ENCODE measurements around the gene CMPK2.
"Not testable (repeated sequence)": the region's sequence is repeated elsewhere in the genome, so short reads cannot be mapped to it uniquely, and the experiment has no call there.

Gene CMPK2

DNA sequence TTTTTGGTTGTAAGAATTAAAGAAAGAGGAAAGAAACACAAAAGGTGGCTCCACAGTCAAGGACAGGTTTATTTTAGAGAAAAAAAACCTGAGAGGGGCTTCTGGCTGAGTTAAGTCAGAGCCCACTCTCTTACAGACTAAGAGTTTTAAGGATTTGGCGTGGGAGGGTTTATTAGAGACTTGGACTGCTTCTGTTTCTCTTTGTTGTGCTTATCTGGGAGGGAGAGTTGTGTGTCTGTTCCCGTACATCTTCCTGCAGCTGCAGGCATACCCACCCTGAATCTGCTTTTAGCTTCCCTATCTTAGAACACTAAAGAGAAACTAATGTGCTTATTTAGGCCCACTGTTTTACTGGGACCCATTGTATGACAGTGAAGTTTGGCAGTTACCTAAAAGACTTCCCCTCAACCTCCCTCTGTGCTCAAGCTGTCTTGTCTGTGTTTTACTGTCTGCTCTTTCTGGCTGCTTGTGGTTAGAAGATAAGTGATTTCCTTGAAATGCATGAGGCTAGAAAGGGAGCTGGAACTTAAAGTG is 14.6 kb upstream of the CMPK2 start:
- DNase-seq (ENCODE audit: low spot score), result no peak

DNA sequence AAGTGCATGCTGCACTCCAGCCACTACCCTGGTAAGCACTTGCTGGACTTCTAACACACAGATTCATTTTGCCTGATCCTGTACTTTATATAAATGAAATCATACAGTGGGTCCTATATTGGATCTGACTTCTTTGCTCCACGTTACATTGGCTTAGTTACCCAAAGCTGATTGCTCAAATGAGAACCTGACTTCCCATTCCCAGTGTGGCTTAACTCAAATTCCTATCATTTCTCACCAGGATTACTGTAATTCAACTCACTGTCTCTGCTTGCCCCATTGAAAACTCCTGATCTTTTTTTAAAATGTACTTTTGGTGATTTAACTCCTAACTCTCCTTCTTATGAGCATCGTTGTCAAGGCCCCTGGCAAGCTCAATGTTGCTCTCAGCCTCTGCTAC is 13.3 kb upstream of the CMPK2 start:
- DNase-seq (ENCODE audit: low spot score), result no peak

DNA sequence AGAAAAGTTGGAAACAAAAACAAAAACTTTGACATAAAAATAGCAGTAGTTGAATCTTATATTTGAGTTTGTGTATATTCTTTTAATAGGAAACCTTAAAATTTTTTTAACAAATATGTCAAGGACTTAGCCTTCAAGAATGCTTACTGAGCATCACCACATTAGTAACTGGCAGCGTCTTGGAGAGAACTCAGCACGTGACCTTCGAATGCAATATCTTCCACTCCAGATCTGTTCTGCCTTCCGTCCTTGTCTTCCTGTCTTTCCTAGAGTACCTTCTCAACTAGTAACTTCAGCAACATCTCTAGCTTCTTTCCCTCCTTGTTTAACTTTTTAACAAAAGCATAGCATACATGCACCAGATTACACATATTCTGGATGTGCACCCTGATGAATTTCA is 12.8 kb upstream of the CMPK2 start:
- DNase-seq (ENCODE audit: low spot score), result no peak

DNA sequence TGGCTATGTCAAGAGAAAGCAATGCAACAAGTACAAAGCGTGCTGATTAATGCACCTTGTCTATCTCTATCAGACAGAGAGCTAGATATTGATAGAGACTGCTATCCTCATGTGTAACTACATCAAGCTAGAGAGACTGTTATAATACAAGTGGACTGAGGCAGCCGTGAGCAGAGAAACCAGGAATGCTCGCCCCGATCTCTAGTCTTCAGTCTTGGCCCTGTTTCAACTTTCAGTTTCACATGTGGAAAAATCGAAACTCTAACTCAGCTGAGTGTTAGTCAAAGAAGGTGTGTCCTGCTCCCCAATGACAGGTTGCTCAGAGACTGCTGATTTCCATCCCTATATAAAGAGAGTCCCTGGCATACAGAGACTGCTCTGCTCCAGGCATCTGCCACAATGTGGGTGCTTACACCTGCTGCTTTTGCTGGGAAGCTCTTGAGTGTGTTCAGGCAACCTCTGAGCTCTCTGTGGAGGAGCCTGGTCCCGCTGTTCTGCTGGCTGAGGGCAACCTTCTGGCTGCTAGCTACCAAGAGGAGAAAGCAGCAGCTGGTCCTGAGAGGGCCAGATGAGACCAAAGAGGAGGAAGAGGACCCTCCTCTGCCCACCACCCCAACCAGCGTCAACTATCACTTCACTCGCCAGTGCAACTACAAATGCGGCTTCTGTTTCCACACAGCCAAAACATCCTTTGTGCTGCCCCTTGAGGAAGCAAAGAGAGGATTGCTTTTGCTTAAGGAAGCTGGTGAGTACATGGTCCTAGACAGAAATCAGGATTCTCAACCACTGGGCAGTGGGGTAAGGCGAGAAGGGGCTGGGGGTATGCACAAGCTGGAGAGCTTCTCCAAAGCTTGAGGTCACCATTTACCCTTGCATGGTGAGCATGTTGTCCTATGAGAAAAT is 11.9 kb upstream of the CMPK2 start, which contains the start of gene RSAD2:
TSS of gene RSAD2 (plus strand) at position 376 of the 903 bp plus-strand sequence. CDS start at position 400, 24 bp downstream.
- DNase-seq (ENCODE audit: low spot score), result no peak

DNA sequence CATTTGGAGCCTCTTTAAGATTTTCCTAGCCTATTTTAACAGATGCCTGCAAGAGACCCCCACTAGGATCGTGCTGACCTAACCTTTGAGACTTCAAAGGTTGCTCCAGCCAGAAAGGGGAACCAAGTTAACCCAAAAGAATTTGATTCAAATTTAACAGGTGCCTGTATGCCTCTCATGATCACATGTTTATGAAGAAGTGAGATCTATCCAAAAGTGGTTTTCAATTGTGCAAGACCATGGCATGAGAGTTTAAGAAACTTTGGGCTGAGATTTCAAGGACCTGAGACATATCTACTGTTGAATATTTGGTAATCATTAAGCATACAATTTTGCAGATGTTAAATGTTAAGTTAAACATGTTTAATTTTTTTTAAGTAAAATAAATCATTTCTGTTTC is 10.6 kb upstream of the CMPK2 start:
- DNase-seq (ENCODE audit: low spot score), result no peak

- DNase-seq (ENCODE audit: low spot score), result no peak
Observed at GRCh38 chr2:6874032-6874431, 8.3 kb upstream of the CMPK2 start.

DNA sequence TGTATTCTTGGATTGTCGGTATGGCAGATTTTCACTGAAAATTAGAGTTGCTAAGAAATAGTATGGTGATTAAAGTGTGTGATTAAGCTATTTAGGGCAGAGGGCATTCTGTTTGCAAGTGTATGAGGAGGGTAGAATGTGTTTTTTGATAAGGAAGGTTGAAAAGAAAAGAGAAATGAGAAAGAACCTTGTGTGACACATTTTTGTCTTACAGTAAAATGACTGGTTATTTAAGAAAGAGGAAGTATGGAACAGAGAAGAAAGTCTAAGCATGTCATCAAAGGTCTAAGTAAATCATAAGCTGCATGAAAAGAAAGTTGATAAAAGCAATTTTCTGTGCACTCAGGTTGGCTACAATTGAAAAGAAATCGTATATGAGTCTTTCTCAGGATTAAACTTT is 6.7 kb upstream of the CMPK2 start:
- DNase-seq (ENCODE audit: low spot score), result no peak

- DNase-seq (ENCODE audit: low spot score), result no peak
Observed at GRCh38 chr2:6866982-6867381, 1.3 kb upstream of the CMPK2 start.

DNA sequence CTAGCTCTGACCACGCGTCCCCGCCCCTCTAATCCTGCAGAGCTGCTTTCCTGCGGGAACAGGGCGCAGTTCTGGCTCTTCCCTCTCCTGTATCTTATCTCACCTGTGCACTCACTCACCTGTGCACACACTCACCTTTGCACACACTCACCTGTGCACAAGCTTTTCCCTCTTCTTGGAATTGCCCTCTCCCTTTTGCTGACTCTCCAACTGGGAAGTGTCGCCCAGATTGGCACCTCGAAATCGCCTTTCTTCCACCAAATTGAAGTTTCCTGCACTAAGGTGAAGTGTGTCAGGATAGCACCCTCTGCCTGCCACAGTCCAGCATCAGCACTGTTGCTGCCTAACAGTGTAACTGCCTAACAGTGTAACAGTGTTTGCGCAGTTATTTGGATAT is 566 bp upstream of the CMPK2 start:
- DNase-seq (ENCODE audit: low spot score), result peak; percentile 49

DNA sequence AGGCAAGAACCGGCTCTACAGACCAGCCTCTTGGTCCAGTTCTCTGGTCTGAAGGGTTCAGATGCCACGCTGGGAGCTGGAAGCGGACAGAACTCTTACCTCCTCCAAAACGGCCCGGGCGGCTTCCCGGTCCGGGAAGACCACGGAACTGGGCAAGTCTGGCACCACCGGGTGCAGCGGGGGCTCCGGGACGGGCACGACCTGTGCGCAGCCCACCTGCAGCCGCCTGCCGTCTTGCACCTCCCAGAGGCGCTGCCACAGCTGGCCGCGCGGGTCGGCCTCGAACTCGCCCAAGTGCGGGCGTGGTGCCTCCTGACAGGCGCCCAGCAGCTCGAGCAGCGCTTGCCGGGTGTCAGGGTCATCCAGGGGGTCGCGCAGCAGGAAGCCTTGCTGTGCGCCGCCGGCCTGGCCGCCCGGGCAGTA is 773 bp downstream of the CMPK2 start:
- DNase-seq (ENCODE audit: low spot score), result no peak

GRCh38 chr2:6864231-6864754 is 1.4 kb downstream of the CMPK2 start:
- no peak for DNase-seq (ENCODE audit: low spot score)

GRCh38 chr2:6863792-6864191 is 1.9 kb downstream of the CMPK2 start:
- no peak for DNase-seq (ENCODE audit: low spot score)

DNA sequence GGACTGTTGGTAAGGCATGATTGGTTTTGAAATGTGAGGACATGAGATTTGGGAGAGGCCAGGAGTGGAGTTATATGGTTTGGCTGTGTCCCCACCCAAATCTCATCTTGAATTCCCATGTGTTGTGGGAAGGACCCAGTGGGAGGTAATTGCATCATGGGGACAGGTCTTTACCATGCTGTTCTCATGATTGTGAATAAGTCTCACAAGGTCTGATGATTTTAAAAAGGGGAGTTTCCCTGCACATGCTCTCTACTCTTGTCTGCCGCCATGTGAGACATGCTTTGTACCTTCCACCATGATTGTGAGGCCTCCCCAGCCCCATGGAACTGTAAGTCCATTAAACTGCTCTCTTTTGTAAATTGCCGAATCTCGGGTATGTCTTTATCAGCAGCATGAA is 5.4 kb downstream of the CMPK2 start:
- DNase-seq (ENCODE audit: low spot score), result no peak

GRCh38 chr2:6858466-6859027 is 7.2 kb downstream of the CMPK2 start:
- DNase-seq (ENCODE audit: low spot score), result not testable (repeated sequence)

GRCh38 chr2:6856548-6856920 is 9.2 kb downstream of the CMPK2 start:
- DNase-seq (ENCODE audit: low spot score), result no peak

DNA sequence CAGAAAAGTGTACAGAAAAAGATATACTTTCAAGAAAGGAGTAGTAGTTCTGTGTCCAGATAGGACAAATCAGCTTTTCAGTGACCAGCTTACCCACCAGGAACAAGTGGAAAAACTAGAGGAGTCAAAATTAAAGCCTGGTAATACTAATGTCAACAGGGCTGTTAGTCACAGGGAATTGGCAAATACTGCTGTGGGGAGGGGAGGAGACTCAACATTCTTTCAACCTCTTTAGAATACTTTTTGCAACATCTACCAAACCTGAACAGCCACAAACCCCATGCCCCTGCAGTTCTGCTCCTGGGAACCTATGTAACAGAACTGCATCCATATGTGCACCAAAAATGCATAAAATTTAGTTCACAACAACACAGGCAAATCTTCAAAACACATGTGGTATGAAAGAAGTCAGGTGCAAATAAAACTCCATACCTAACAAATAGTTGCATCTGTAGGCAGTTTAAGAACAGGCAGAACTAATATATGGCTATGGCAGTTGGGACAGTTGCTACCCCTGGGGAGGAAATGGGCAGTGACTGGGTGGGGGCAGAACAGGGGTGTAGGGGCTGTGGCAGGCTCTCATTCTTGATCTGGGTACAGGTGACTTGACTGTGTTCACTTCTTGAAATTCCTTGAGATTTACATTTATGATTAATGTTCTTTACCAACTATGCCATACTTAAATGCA is 9.7 kb downstream of the CMPK2 start:
- DNase-seq (ENCODE audit: low spot score), result no peak

- no peak for DNase-seq (ENCODE audit: low spot score)
Observed at GRCh38 chr2:6854416-6854815, 11.3 kb downstream of the CMPK2 start.

- no peak for DNase-seq (ENCODE audit: low spot score)
Observed at GRCh38 chr2:6852195-6852594, 13.5 kb downstream of the CMPK2 start.

GRCh38 chr2:6846967-6847681 is 18.6 kb downstream of the CMPK2 start:
- no peak for DNase-seq (ENCODE audit: low spot score)

GRCh38 chr2:6846540-6846939 is 19.2 kb downstream of the CMPK2 start:
- no peak for DNase-seq (ENCODE audit: low spot score)

DNA sequence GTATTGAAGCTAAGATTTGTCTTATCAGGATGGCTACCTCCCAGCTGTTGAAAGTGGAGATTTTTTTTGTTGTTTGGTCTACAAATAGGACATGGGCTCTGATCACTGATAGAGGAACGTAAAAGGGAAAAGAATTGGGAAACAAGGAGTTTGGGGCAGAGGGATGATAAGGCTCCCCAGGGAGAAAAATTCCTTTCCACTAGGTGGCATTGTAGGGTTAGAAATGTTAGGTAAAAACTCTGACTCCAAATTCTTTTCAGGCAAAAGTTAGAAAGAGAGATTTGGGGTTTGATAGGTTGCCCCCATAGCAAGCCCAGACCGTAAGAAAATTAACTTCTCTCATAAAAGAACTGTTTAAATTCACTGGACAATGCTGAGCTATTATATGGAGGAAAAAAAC is 19.8 kb downstream of the CMPK2 start:
- DNase-seq (ENCODE audit: low spot score), result no peak

- DNase-seq (ENCODE audit: low spot score), result no peak
Observed at GRCh38 chr2:6845312-6845711, 20.4 kb downstream of the CMPK2 start.

Data from COLO829 (cell line).